LHCN-M2 (cell line): ENCODE measurements around the gene ZNRF3. TPM values are rescaled to one million over a fixed set of nuclear protein-coding genes. Genes with fewer than 3 reads are reported as not detected.
A peak's percentile ranks its signal among the peaks of the same experiment; 100 is the strongest.

ENCODE experiments used
- DNase-seq: peaks from one replicate; pipeline ENCODE4 v3.0.0-alpha.2; 2012; ENCODE audit warnings: low read depth
- total RNA-seq: library from RNA; depleted of rRNA; stranded (reverse); fragments of >200 nt; gene quantifications from 2 replicates; pipeline ENCODE4 v1.2.3, GENCODE V29; 2014

Gene ZNRF3
- total RNA-seq, 1 experiment from 2014 or later: 6.5 TPM

DNA sequence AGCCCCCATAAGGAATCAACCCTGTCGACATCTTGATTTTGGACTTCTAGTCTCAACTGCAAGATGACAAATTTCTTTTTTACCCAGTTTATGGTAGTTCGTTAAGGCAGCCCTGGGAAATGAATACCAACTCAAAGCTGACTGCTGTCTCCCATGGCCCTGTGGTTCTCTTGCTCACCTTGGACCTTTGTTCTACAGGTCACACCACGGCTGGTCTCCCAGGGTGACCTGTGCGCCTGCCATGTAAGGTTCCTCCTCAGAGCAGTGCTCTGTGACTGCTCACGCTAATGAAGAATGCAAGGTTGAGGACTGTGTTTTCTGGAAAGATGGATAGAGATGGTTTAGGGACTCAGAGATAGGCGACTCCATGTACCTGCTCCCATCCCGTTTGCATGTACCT lies 68.2 kb downstream of the ZNRF3 start:
- no peak for DNase-seq

- peak; percentile 53 for DNase-seq
Measured at GRCh38 chr22:28951969-28952521, 68.7 kb downstream of the ZNRF3 start.

DNA sequence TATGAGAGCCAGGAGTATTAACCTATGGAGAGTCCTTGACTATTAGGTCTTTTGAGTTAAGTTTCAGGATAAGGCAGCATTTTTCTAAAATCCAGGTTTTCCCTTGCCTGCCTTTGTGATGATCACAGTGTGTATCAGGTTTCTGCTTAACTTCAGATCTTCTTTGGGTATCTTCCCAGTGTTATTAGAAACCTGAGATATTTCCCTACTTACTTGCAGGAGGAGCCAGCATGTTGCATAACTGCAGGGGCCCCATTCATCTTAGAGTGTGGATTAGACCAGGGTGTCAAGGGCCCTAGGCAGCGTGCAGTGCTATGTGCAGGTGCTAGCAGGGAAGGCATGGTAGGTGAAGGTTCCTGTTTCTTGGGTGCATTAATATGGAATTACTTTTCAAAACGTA lies 69.5 kb downstream of the ZNRF3 start:
- peak; percentile 39 for DNase-seq

DNA sequence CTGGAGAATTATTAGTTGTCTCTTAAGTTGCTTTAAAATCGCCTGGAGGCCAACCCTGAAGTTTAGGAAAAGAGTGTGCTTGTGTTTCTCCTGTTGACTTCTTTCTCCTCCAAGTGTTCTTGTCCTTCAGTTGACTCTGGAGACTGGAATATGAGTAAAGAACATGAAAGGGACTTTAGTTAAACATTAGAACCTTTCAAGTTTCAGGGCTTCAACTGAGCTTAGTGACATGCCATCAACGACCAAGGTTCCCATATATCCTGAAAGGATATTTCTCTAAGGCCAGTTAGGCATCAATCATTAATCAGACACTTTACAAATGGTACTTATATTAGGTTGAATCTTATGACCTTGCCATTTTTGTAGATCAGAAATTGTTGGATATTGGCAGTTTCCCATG lies 70.0 kb downstream of the ZNRF3 start:
- no peak for DNase-seq

DNA sequence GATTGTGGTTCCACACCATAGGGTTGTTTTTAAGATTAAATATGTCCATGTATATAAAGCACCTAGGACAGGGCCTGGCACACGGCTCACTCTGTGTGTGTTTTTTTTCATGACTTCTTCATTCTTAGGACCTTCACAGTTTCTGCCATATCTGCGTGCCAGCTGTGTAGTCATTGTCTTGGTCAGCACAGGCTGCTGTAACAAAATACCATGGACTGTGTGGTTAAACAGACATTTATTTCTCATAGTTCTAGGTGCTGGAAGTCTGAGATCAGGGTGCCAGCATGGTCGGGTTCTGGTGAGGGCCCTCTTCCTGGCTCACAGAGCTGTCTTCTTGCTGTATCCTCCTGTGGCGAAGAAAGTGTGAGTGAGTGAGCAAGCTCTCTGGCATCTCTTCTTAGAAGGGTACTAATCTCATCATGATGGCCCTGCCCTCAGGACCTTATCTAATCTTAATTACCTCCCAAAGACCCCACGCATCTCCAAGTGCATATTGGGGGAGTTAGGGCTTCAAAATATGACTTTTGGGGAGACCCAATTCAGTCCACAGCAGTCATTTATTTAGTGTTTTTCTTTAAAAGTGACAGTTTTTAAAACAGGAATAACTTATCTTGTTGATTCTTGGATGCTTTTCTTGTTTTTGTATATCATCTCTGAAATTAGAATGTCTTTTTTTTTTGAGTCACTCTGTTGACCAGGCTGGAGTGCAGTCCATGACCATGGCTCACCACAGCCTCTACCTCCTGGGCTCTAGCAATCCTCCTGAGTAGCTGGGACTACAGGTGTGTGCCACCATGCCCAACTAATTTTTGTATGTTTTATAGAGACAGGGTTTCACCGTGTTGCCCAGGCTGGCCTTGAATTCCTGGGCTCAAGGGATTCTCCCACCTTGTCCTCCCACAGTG lies 70.9 kb downstream of the ZNRF3 start:
- DNase-seq: no peak

DNA sequence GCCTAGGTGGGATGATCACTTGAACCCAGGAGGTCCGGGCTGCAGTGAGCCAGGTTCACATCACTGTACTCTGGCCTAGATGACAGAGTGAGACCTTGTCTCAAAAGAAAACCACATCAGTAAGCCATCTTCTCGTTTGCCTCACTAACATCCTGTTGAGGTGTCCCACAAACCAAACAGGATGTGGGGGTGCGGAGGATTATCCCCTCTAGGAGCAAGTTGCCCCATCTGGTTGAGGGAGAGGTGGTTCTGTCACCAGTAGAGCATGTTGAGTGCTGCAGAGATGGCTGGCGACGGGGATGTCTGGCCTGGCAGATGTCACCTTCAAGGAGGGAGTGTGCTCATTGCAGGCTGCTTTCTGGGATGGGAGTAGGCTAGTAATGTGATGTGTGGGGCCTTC lies 72.4 kb downstream of the ZNRF3 start:
- peak; percentile 44 for DNase-seq

GRCh38 chr22:28956506-28956905 lies 73.1 kb downstream of the ZNRF3 start:
- no peak for DNase-seq

- DNase-seq: no peak
Measured at GRCh38 chr22:28958611-28959010, 75.2 kb downstream of the ZNRF3 start.

- no peak for DNase-seq
Measured at GRCh38 chr22:28962042-28962554, 78.7 kb downstream of the ZNRF3 start.

GRCh38 chr22:28963362-28963761 lies 80.0 kb downstream of the ZNRF3 start:
- no peak for DNase-seq

GRCh38 chr22:28967163-28967665 lies 83.8 kb downstream of the ZNRF3 start:
- DNase-seq: no peak

- no peak for DNase-seq
Measured at GRCh38 chr22:28967969-28968368, 84.6 kb downstream of the ZNRF3 start.

GRCh38 chr22:28969401-28970168 lies 86.2 kb downstream of the ZNRF3 start:
- DNase-seq: no peak

GRCh38 chr22:28973352-28973751 lies 90.0 kb downstream of the ZNRF3 start:
- DNase-seq: no peak

DNA sequence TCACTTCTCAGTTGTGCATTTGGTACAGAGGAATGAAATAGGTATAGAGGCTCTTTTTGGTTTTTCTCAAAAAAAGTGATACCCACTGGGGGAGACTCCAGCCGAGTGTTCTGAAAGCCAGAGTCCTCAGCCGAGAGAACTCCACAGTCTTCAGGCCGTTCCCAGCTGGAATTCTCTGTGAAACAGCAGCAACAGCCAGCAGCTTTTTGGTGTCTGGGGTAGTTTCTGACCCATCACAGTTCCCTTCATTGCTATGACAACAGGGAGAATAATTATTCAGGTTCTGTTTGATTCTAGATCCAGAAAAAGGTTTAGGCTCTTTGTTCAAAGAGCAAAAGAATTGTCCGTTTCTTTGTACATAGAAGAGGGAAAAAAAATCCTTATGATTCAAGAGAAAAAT lies 93.7 kb downstream of the ZNRF3 start:
- DNase-seq: peak; percentile 45

- DNase-seq: peak; percentile 66
Measured at GRCh38 chr22:28977481-28977971, 94.2 kb downstream of the ZNRF3 start.

- peak; percentile 74 for DNase-seq
Measured at GRCh38 chr22:28978158-28978557, 94.8 kb downstream of the ZNRF3 start.

DNA sequence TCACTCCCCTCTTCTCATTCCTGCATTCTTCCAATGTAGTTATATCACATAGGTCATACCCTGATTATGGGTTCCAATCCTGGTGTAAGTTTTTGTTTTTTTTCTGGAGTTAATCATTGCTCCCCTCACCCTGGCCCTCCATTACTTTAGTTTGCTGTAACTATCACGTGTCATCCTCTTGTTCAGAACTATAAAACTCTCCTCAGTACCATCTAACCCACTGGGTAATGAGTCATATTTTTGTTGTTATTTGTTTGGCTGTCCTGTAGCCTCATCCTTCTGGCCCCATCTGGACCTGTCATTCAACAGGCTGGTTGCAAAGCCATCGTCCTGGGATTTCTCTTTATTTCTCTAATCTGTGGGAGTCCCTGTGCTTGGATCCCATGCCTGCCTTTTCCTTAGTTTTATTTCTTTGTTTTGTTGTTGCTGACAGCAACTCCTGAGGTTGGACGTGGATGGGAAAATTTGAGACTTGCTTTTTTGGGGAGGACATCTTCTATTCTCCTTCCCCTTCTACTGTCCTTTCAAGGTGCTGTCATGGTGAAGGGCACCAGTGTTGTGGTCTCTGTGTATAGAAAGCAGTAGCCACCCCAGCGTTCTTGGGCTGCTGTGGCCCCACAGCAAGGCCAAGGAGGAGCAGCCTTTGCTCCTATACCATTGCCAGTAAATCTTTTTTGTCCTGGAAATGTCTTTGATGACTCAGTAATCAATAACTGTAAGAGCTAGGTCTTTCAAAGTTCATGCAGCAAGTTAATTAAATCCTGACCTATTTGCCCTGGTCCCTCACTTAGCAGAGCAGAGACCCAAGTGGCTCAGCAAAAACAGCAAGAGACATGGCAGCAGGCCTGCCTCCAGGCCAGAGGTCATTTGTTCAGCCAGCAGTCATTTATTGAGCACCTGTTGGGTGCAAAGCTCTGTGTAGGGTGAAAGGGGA lies 95.8 kb downstream of the ZNRF3 start:
- peak; percentile 97 for DNase-seq

GRCh38 chr22:28980326-28980725 lies 97.0 kb downstream of the ZNRF3 start:
- no peak for DNase-seq

DNA sequence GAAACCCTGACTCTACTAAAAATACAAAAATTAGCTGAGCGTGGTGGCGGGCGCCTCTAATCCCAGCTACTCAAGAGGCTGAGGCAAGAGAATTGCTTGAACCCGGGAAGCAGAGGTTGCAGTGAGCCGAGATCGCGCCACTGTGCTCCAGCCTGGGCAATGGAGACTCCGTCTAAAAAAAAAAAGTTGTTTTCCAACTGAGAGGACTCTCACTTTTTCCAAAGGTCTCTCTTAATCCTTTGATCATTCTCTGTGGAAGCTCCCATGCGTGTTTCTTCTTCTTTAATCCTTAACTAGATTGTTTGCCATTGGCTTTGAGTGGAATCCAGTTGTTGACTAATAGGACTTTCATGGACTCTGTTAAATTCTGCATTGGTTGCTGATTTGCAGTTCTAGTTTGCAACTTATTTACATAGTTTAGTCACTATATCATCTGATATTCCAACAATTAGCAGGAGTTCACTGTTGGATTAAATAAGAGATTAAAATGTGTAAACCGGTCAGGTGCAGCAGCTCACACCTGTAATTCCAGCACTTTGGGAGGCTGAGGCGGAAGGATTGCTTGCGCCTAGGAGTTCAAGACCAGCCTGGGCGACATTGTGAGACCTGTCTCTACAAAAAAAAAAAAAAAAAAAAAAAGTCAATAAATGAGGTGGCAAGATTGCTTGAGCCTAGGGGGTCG lies 98.6 kb downstream of the ZNRF3 start:
- no peak for DNase-seq
